NOMO-1 treated with DMSO at 0.1 percent for 48 hours (cell line): ENCODE measurements around the gene CEPT1.
A peak's percentile ranks its signal among the peaks of the same experiment; 100 is the strongest.

Experiments used
- DNase-seq: peaks from one replicate; lab custom pipeline; 2025; ENCODE audit not compliant: unreplicated experiment; lab: John Stamatoyannopoulos, UW

CEPT1 gene

GRCh38 chr1:111192074-111192473 lies 52.1 kb downstream of the CEPT1 start:
- no peak for DNase-seq

DNA sequence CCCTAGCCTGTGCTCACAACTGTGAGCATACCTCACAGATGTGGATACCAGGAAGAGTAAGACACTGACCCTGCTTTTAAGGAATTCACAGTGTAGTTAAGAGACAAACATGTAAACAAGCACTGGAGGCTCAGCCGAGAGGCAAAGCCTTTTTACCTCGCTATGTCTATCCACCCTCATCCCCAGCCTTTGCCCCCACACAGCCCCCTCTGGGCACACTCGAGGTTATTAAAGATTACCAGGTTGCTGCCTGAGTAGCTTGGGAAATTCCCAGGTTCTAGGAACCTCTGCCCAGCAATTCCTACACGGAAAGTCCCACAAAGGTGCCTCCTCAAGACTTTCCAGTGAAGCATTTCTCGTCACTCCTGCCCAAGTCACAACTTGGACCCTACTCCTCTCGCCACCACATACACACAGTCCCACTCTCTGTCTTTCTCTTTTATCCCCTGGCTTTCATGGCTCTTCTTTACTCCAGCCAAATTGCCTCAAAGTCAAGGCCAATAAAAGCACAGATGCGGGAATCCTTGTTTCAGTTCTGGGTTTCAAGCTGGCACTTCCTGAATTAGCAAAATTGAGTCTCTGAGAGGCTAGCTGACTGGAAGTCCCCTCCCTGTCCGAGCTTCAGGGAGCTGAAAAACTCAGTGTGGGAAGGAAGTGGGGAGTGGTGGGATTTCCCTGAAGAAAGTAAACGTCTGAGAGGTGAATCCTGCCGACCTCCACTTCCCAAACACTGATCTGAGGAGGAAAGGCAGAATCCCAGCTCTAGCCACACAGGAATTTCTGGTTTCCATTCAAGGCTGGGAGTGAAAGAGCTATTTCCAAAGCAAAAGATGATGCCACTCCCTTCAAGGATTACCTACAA lies 52.9 kb downstream of the CEPT1 start:
- DNase-seq = peak; percentile 61

- DNase-seq = no peak
Measured at GRCh38 chr1:111193712-111194480, 53.9 kb downstream of the CEPT1 start.

DNA sequence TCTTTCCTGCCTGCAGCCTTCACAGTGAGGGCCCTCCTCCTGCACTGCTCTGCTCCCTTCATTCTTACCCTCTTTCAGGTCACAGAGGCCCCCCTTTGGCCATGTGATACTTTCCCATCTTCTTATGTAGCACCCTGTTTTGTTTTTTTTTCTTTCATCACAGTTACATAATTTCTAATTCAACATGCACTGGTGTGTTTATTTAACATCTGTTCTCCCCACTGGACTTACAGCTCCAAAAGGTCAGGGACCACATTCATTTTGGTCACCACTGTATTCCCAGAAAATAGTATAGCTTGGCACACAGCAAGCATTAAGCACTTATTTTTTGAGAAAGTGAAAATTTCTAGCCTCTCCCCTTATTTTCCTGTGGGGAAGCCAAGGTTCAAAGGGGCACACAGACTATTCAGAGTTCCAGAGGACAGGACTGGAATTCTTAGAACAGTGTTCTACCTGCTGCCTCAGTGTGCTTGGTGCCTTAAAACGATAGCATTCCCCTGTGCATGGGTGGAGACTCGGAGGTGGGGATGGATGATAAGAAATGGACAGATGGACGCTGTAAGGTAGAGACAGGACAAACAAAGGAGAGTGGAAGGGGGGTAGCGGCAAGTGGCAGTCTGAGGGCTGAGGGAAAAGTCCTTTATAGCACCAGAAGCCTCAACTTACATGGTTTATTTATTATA lies 55.1 kb downstream of the CEPT1 start:
- no peak for DNase-seq

DNA sequence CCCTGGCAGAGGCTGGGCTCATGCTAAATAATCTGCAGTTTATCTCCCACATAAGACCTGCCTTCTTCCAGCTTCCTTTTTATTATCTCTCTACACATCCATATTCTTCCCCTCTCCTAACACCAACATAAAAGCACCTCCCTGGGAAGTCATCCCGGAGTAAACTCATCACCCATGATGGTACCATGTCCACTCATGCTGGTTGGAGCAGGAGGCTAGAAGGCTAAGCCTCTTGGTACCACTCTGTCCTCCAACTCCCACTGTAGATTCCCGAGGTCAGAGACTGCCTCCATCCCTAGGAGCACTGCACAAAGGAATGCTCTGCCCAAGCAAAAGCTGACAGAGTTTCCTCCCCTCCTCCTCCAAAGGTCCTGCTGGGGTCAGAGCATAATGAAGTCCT lies 56.2 kb downstream of the CEPT1 start:
- DNase-seq = no peak

- peak; percentile 23 for DNase-seq
Measured at GRCh38 chr1:111197598-111198284, 57.7 kb downstream of the CEPT1 start.

DNA sequence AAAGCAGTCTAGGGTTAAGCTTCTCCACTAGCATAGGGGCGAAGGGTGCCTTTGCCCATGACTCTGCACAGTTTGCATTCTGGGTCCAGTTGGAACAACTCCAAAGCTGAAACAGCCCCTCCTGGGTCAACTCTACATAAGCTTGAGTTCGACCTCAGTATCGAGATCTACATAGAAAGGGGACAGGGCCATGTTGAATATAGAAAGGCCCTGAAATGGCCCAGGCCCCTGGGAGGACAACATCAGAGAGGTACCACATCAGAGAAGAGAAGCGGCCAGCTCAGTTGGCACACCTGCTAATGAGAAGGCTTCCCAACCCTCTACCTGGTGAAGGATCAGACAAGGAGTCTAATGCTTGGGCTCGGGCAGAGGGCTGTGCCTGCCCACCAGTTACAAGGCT lies 58.8 kb downstream of the CEPT1 start:
- no peak for DNase-seq

DNA sequence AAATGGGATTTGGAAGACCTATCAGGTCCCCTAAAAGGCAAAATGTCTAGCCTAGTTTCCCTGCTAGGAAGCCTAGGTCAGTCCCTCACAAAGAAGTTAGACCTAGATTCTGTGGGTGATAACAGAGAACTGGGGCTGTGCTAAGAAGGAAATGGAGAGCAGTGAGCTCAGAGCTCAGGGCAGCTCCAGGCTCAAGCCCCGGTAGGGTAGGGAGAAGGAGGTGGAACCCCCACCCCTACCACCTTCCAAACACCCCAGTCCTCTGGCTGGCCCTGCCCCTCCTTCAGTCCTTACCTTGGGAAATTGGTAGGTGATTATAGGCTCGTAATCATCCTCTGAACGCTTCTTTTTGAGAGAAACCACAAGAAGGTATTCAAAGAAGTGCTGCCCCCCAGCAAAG lies 59.3 kb downstream of the CEPT1 start:
- DNase-seq = no peak

GRCh38 chr1:111199881-111200801 lies 60.1 kb downstream of the CEPT1 start, which contains the start of gene DENND2D:
Gene DENND2D, minus strand, starts transcription at chr1:111200646. Its CDS starts 187 bp downstream, at chr1:111200459.
- peak; percentile 62 for DNase-seq

GRCh38 chr1:111200802-111201161 lies 60.8 kb downstream of the CEPT1 start:
- DNase-seq = no peak

GRCh38 chr1:111201275-111202090 lies 61.5 kb downstream of the CEPT1 start:
- no peak for DNase-seq

- no peak for DNase-seq
Measured at GRCh38 chr1:111202366-111202706, 62.3 kb downstream of the CEPT1 start.

DNA sequence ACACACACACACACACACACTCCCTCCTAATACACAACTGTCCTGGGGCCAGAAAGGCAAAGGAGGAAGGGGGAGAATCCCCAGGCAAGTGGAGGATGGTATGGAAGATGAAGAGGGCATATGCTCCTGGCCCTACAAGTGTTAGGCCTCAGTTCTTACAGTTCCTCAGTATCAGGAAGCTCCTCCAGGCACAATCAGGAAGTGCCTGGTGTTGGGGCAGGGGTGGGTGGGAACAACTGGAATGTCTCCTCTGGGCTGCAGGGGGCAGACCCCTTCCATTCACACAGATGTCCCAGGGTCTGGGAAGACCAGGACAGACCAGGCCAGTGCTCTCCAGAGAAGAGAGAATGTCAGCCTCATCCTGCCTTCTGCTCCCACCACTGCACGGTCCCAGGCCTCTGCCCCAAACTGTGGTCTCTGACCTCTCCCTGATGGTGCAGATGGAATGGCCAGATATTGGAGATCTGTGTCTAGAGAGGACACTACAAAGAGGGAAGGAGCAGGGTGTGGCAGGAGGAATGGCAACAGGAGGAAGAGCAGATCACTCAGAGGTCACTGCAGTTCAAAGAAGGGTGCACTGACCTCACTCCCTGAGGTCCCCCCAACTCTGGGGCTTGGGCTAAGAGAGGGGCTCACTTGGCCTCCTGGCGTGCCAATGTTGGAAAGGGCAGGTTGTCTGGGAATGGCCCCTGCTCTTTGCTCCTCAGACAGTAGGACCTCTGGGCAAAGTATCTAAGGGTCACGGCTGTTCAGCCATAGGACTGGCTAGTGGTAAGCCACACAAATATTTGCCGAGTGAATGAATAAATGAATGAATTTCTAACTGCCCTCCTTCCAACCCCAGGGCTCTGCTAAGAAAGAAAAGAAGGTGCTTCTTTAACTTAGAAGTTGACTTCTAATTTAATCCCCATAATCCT lies 62.9 kb downstream of the CEPT1 start:
- no peak for DNase-seq

DNA sequence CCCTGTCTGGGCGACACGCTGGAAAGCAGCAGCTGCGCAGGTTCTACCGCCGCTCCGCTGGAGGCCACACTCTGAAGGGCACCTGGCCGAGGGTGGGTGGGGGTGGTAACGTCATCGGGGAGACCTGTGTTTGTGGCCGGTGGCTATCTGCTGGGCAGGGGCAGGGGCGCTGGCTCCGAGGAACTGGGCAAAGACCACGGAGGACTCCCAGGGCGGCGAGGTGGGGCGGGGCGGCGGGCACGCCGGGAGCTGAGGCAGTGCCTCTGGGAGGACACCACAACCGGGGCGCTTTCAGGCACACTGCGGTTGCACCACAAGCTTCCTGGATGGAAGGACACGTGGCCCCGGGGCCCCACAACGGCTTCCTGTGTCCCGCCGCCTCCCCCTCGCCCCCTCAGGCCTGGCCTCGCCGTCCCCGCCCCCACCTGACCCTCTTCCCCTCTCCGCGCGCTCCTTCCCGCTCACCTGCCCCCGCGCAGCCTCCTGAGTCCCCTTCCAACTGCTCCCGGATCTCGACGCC lies 63.7 kb downstream of the CEPT1 start:
- peak; percentile 87 for DNase-seq

- peak; percentile 56 for DNase-seq
Measured at GRCh38 chr1:111204201-111204982, 64.4 kb downstream of the CEPT1 start.

DNA sequence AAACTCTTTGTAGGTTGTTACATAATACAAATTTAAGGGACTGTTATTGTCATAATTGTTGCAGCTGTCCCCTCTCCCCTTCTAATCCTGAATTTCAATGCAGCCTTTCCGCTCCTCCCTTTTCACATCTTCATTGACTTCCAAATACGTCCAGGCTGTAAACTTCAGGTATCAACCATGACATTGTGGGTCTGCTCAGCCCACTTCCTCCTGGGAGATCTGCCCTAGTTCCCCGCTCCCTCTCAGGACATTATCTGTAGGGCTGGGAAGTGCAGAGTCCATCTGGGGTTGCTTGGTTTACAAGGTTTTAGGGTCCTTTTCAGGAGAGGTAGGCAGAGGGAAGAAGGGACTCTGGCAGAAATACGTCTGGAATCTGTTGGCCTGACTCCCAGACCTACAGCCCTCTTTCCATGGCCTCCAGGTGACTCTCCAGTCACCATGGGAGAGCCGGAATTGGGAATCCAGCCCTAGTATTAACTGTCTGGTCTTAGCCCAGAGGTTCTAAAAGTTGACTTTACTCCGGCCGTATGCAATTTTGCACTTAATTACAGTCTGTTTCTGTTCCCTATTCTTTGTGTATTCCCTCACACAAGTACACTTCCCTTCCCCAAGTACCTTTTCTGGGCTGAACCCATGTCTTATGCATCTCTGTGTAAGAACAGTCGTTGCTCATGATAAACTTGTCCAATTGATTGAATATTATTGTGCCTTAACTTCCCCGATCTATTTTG lies 65.1 kb downstream of the CEPT1 start:
- peak; percentile 82 for DNase-seq

DNA sequence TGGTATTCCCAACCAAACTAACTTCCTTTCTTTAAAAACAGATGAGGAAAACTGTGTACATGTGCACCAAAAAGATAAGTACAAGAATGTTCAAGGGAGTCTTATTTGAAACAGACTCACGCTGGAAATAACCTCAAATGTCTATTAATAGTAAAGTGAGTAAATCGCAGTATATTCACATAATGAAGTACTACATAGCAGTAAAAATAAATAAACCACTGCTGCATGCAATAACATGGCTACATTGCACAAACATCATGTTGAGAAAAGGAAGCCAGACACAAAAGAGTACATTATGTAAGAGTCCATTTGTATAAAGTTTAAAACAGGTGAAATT lies 65.7 kb downstream of the CEPT1 start:
- peak; percentile 83 for DNase-seq
